ENCODE measurements around the gene ZNF606.

- TF ChIP-seq CTCF (conservative IDR thresholded peaks at IDR 0.05): no peak
- no peak for TF ChIP-seq ZFX (IDR thresholded peaks at IDR 0.05)
Observed at GRCh38 chr19:57978586-57979289, 23.9 kb downstream of the ZNF606 start.

Measured in C4-2B (cell line).